Hepatocyte (in vitro differentiated cells): Measurements from ENCODE around the gene ZNF101. TPM values are rescaled to one million over a fixed set of nuclear protein-coding genes. Genes with fewer than 3 reads are reported as not detected.

Experiments
- DNase-seq: peaks from one replicate; pipeline ENCODE4 v3.0.0-alpha.2; 2016; ENCODE audit warnings: low spot score
- H2AFZ ChIP-seq: fragments of 200-600 bp; sonication (generic); 2 replicates; pipeline ENCODE4 v1.6.0; 2016; ENCODE audit warnings: antibody characterized with exemption, mild to moderate bottlenecking
- H3K27ac ChIP-seq: fragments of 200-600 bp; sonication (generic); 2 replicates; pipeline ENCODE4 v1.5.1; 2016; ENCODE audit warnings: mild to moderate bottlenecking
- H3K27me3 ChIP-seq: fragments of 200-600 bp; sonication (generic); 2 replicates; pipeline ENCODE4 v1.6.1; 2016
- H3K36me3 ChIP-seq: fragments of 200-600 bp; sonication (generic); replicated peaks from 2 replicates; pipeline ENCODE4 v1.5.1; 2016; ENCODE audit warnings: low read depth; ENCODE audit not compliant: insufficient read depth
- H3K4me1 ChIP-seq: fragments of 200-600 bp; sonication (generic); 2 replicates; pipeline ENCODE4 v1.5.1; 2016; ENCODE audit warnings: mild to moderate bottlenecking, moderate library complexity; ENCODE audit not compliant: insufficient read depth
- H3K4me2 ChIP-seq: fragments of 200-600 bp; sonication (generic); 2 replicates; pipeline ENCODE4 v1.6.0; 2016
- H3K4me3 ChIP-seq: fragments of 200-600 bp; sonication (generic); 2 replicates; pipeline ENCODE4 v1.5.1; 2016; ENCODE audit warnings: mild to moderate bottlenecking
- H3K79me2 ChIP-seq: fragments of 200-600 bp; sonication (generic); 2 replicates; pipeline ENCODE4 v1.6.0; 2017; ENCODE audit warnings: mild to moderate bottlenecking
- H3K9me2 ChIP-seq: fragments of 200-600 bp; sonication (generic); replicated peaks from 2 replicates; pipeline ENCODE4 v1.6.0; 2017; ENCODE audit warnings: mild to moderate bottlenecking; ENCODE audit not compliant: insufficient read depth
- H3K9me3 ChIP-seq: fragments of 200-600 bp; sonication (generic); 2 replicates; pipeline ENCODE4 v1.5.1; 2016; ENCODE audit warnings: low read depth, mild to moderate bottlenecking
- H4K20me1 ChIP-seq: fragments of 200-600 bp; sonication (generic); 2 replicates; pipeline ENCODE4 v1.6.0; 2016; ENCODE audit warnings: mild to moderate bottlenecking; ENCODE audit not compliant: insufficient read depth, poor library complexity, severe bottlenecking
- EZH2 ChIP-seq: fragments of 200-600 bp; sonication (generic); IDR thresholded peaks from 2 replicates; pipeline ENCODE4 v1.6.1; 2016; ENCODE audit warnings: antibody characterized with exemption, mild to moderate bottlenecking, borderline replicate concordance
- EZH2phosphoT487 ChIP-seq: fragments of 200-600 bp; sonication (generic); IDR thresholded peaks from one replicate; pipeline ENCODE4 v1.6.1; 2018; ENCODE audit warnings: antibody characterized with exemption, mild to moderate bottlenecking, low read depth, moderate library complexity; ENCODE audit not compliant: unreplicated experiment, severe bottlenecking
- WGBS: methylation state at CpG from one replicate; pipeline ENCODE4 v1.1.6; 2016; ENCODE audit warnings: low lambda C conversion rate; ENCODE audit errors: missing lambda C conversion rate; 5-methylcytosine and 5-hydroxymethylcytosine counted together
- polyA plus RNA-seq: library from polyadenylated mRNA; unstranded; fragments of >200 nt; fragmentation: Nextera tagmentation; extraction: Ambion mirVana; gene quantifications from 2 replicates; pipeline ENCODE4 v1.2.1, GENCODE V29; 2016
- total RNA-seq: library from RNA; depleted of rRNA; stranded (reverse); fragments of >200 nt; gene quantifications from 2 replicates; pipeline ENCODE4 v1.2.3, GENCODE V29; 2014
- TF ChIP-seq, protein P1 (sequence below): fragments of 200-600 bp; sonication (generic); IDR thresholded peaks from 2 replicates; pipeline ENCODE4 v1.5.1; 2016; ENCODE audit warnings: antibody characterized with exemption, mild to moderate bottlenecking; ENCODE audit not compliant: poor library complexity

Gene ZNF101
- total and polyA plus RNA-seq, 2 experiments from 2014 or later: 3.6 to 5.9 TPM

DNA sequence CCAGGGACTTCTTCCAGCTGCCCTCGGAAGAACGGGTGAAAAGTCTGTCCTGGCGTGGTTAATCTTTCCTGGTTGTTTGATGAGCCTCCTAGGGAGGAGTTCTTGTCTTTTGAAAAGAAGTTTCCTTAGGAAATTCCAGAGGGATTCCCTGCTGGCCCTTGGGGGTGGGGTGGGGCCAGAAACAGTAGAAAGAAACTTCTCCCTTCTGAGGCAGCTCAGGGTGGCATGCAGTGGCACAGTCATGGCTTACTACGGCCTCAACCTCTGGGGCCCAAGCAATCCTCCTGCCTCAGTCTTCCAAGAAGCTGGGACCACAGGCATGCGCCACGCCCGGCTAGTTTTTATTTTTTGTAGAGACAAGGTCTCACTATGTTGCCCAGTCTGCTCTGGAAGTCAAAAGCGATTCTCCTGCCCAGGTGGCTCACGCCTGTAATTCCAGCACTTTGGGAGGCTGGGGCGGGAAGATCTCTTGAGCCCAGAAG is 1.5 kb downstream of the ZNF101 start:
- Histone ChIP-seq H3K4me2 (peak overlapping the region; percentile 79), H3K27ac (peak overlapping the region; percentile 86), H2AFZ (no peak overlapping the region), H3K27me3 (no peaks in the 10 kb centered on the region), H3K4me1 (peaks cover 11% of the 10 kb centered on the region), H3K4me3 (peak overlapping the region; percentile 50), H3K9me3 (no peaks in the 10 kb centered on the region), H3K9me2 (no peaks in the 10 kb centered on the region), H4K20me1 (no peaks in the 10 kb centered on the region), H3K36me3 (no peaks in the 10 kb centered on the region), H3K79me2 (peaks cover 33% of the 10 kb centered on the region)
- TF ChIP-seq, protein P1, sequence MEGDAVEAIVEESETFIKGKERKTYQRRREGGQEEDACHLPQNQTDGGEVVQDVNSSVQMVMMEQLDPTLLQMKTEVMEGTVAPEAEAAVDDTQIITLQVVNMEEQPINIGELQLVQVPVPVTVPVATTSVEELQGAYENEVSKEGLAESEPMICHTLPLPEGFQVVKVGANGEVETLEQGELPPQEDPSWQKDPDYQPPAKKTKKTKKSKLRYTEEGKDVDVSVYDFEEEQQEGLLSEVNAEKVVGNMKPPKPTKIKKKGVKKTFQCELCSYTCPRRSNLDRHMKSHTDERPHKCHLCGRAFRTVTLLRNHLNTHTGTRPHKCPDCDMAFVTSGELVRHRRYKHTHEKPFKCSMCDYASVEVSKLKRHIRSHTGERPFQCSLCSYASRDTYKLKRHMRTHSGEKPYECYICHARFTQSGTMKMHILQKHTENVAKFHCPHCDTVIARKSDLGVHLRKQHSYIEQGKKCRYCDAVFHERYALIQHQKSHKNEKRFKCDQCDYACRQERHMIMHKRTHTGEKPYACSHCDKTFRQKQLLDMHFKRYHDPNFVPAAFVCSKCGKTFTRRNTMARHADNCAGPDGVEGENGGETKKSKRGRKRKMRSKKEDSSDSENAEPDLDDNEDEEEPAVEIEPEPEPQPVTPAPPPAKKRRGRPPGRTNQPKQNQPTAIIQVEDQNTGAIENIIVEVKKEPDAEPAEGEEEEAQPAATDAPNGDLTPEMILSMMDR: no peak
- TF ChIP-seq EZH2phosphoT487 (no peak), EZH2 (no peak)
- WGBS: 66% methylated on average over 10 of the region's 10 CpGs
- DNase-seq: no peak

DNA sequence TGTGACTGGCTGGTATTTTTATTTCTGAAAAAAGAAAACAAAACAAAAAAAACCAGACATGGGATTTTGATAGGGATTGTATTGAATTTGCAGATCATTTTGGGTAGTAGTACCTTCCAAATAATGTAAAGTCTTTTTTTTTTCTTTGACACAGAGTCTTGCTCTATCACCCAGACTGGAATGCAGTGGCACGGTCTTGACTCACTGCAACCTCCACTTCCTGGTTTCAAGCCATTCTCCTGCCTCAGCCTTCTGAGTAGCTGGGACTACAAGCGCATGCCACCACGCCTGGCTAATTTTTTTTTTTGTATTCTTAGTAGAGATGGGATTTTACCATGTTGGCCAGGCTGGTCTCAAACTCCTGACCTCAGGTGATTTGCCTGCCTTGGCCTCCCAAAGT is 4.2 kb downstream of the ZNF101 start:
- Histone ChIP-seq H3K27me3 (no peaks in the 10 kb centered on the region), H3K4me1 (peaks cover 11% of the 10 kb centered on the region), H3K36me3 (no peaks in the 10 kb centered on the region), H2AFZ (no peak overlapping the region), H3K79me2 (peaks cover 41% of the 10 kb centered on the region), H3K4me2 (no peak overlapping the region), H3K9me2 (no peaks in the 10 kb centered on the region), H4K20me1 (no peaks in the 10 kb centered on the region), H3K27ac (no peak overlapping the region), H3K4me3 (no peak overlapping the region), H3K9me3 (peaks cover 5% of the 10 kb centered on the region)
- WGBS: 98% methylated on average over 3 of the region's 3 CpGs
- DNase-seq: no peak
- TF ChIP-seq EZH2phosphoT487: no peak
- TF ChIP-seq, protein P1: no peak
- no peak for TF ChIP-seq EZH2

DNA sequence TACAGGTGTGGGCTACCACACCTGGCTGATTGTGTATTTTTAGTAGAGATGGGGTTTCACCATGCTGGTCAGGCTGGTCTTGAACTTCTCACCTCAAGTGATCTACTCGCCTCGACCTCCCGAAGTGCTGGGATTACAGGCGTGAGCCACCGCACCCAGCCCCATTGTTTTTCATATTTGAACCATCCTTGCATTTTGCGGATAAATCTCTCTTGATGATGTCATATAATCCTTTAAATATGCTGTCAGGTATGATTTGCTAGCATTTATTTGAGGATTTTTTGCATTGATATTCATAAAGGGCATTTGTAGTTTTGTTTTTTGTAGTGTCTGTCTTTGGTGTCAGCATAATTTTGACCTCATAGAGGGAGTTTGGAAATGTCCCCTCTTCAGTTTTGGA is 5.7 kb downstream of the ZNF101 start:
- Histone ChIP-seq H3K9me3 (peaks cover 20% of the 10 kb centered on the region), H3K79me2 (peaks cover 39% of the 10 kb centered on the region)
- WGBS: over 99% methylated on average over 6 of the region's 6 CpGs

More for the DNA sequence above, 5.7 kb downstream of the ZNF101 start:
- Histone ChIP-seq H3K4me1 (peaks cover 11% of the 10 kb centered on the region), H3K36me3 (no peaks in the 10 kb centered on the region), H3K4me3 (no peak overlapping the region), H3K27me3 (no peaks in the 10 kb centered on the region), H4K20me1 (no peaks in the 10 kb centered on the region), H3K9me2 (no peaks in the 10 kb centered on the region), H3K4me2 (no peak overlapping the region), H2AFZ (no peak overlapping the region), H3K27ac (no peak overlapping the region)
- DNase-seq: no peak
- TF ChIP-seq, protein P1: no peak
- TF ChIP-seq EZH2phosphoT487 (no peak), EZH2 (no peak)
